GM12878 (cell line): ENCODE measurements around the gene WDR38.

Experiments used
- CBFB ChIP-seq: IDR thresholded peaks from 2 replicates; pipeline ENCODE4 v1.6.1; 2016; ENCODE audit warnings: antibody characterized with exemption, low read depth
- POLR2AphosphoS5 ChIP-seq: IDR thresholded peaks from 2 replicates; pipeline ENCODE4 v1.6.1; 2011; ENCODE audit warnings: mild to moderate bottlenecking, low read length, inconsistent platforms
- WRNIP1 ChIP-seq: IDR thresholded peaks from 2 replicates; pipeline ENCODE4 v1.6.1; 2011; ENCODE audit warnings: low read depth, low read length, improper control_type of control experiment, borderline replicate concordance
- TF ChIP-seq, protein P1 (sequence below): IDR thresholded peaks from 2 replicates; pipeline ENCODE4 v1.6.1; 2011; ENCODE audit warnings: low read depth, low read length, improper control_type of control experiment, borderline replicate concordance
- TF ChIP-seq, protein P2 (sequence below): fragments of 450-650 bp; IDR thresholded peaks from 2 replicates; pipeline ENCODE4 v1.6.1; 2017; ENCODE audit warnings: mild to moderate bottlenecking, low read depth, inconsistent platforms; ENCODE audit not compliant: poor library complexity, severe bottlenecking
- TF ChIP-seq, protein P3 (sequence below), 3 experiments: IDR thresholded peaks in 2 of 3; conservative IDR thresholded peaks in 1 of 3; 2 replicates each; pipeline ENCODE4 v1.5.1; 2011; ENCODE audit warnings: low read depth in 3 of 3, low read length in 3 of 3, mild to moderate bottlenecking in 3 of 3, control low read depth in 2 of 3, moderate library complexity in 2 of 3, inconsistent platforms in 1 of 3, mixed read lengths in 1 of 3; ENCODE audit not compliant: control insufficient read depth in 2 of 3, insufficient read depth in 1 of 3; ENCODE audit errors: extremely low read depth in 1 of 3

DNA sequence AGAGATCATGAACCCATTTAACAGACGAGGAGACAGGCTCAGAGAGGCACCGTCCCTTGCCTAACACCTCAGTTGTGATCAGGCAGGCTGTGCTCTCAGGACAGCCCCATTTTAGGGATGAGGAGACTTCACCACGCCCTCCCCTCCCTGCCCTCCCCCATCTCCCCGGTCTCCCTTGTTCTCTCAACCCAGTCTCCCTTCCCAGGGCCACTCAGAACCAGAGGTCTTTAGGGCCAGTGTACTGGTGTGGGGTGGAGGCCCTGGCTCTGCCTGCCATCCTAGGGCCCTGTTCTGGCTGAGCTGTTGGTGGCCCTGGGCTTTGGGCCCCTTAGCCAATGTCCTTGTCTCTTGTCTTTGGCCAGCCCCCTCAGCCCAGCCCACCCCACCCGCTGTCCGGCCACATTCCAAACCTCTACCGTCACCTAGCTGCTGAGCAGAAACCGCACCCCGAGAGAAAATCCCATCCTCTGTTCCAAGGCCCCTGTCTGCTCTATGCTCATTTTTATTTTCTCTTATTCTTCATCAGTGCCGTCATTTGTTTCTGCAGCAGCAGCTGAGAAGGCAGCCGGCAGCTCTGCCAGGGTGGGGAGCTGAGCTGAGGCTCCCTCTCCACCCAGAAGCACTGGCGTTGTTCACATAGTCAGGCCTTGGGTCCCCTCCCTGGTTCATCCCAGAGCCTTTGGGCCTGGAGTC, 42.5 kb upstream of the WDR38 start:
- TF ChIP-seq WRNIP1 (no peak), CBFB (no peak), POLR2AphosphoS5 (no peak)
- TF ChIP-seq, protein P1, sequence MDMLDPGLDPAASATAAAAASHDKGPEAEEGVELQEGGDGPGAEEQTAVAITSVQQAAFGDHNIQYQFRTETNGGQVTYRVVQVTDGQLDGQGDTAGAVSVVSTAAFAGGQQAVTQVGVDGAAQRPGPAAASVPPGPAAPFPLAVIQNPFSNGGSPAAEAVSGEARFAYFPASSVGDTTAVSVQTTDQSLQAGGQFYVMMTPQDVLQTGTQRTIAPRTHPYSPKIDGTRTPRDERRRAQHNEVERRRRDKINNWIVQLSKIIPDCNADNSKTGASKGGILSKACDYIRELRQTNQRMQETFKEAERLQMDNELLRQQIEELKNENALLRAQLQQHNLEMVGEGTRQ, result no peak
- TF ChIP-seq, protein P2, sequence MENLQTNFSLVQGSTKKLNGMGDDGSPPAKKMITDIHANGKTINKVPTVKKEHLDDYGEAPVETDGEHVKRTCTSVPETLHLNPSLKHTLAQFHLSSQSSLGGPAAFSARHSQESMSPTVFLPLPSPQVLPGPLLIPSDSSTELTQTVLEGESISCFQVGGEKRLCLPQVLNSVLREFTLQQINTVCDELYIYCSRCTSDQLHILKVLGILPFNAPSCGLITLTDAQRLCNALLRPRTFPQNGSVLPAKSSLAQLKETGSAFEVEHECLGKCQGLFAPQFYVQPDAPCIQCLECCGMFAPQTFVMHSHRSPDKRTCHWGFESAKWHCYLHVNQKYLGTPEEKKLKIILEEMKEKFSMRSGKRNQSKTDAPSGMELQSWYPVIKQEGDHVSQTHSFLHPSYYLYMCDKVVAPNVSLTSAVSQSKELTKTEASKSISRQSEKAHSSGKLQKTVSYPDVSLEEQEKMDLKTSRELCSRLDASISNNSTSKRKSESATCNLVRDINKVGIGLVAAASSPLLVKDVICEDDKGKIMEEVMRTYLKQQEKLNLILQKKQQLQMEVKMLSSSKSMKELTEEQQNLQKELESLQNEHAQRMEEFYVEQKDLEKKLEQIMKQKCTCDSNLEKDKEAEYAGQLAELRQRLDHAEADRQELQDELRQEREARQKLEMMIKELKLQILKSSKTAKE, result no peak
- TF ChIP-seq, protein P3, sequence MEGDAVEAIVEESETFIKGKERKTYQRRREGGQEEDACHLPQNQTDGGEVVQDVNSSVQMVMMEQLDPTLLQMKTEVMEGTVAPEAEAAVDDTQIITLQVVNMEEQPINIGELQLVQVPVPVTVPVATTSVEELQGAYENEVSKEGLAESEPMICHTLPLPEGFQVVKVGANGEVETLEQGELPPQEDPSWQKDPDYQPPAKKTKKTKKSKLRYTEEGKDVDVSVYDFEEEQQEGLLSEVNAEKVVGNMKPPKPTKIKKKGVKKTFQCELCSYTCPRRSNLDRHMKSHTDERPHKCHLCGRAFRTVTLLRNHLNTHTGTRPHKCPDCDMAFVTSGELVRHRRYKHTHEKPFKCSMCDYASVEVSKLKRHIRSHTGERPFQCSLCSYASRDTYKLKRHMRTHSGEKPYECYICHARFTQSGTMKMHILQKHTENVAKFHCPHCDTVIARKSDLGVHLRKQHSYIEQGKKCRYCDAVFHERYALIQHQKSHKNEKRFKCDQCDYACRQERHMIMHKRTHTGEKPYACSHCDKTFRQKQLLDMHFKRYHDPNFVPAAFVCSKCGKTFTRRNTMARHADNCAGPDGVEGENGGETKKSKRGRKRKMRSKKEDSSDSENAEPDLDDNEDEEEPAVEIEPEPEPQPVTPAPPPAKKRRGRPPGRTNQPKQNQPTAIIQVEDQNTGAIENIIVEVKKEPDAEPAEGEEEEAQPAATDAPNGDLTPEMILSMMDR (IDR thresholded peaks at IDR 0.05 in 2 of 3, conservative IDR thresholded peaks at IDR 0.05 in 1 of 3; ENCODE audit: control insufficient read depth in 2 of 3, extremely low read depth in 1 of 3, insufficient read depth in 1 of 3, low read depth in 3 of 3, low read length in 3 of 3), result no peak
